Heart left ventricle (tissue), 13 donors: ENCODE data around the gene PUM1.

Source experiments
- CTCF ChIP-seq, 12 donors: fragments of 200-600 bp; sonication (generic) in 4 of 12; IDR thresholded peaks; one replicate each; pipeline versions ENCODE4 v1.5.0 to v1.8.0; 2018 to 2022; ENCODE audit warnings: antibody characterized with exemption in 12 of 12, mild to moderate bottlenecking in 5 of 12
- POLR2A ChIP-seq, 2 donors: fragments of 450-650 bp; IDR thresholded peaks; one replicate each; pipeline ENCODE4 v1.6.1; 2017; ENCODE audit warnings: antibody characterized with exemption in 2 of 2, mild to moderate bottlenecking in 2 of 2, moderate library complexity in 2 of 2
- donor health status: ischemic (EF 13 %, LVEDD 7.1; RV severe dilation, severe dysfunction).
- donor health status: DM: no; HTN: yes; CAD: no.
- donor health status: DM: no; HTN: no; CAD: no.
- donor health status: ischemic (EF 25% LVEDD 6.9; RV normal size, moderate dysfunction).
- donor health status: ischemic (EF 25% LVEDD 5.7; RV mildly dilated, moderate dysfunction).
- donor health status: ischemic (EF 35%, LVEDD 5.7; RV mildly dilated, moderate dysfunction).
- donor health status: nonischemic (EF 11% LVEDD 7.7; RV severe dilation, severe dysfunction).
- donor health status: DM: yes; HTN: yes; CAD: no.
- donor health status: PGD.
- donor health status: ischemic (EF 29% LVEDD 5.4; RV normal size, mild dysfunction).
- donor health status: nonischemic (EF 23%, LVEDD 6.1; RV moderate dilation, normal function).

GRCh38 chr1:31010086-31010989 is 55.2 kb downstream of the PUM1 start:
- TF ChIP-seq CTCF (IDR thresholded peaks at IDR 0.05) (no peak), POLR2A (IDR thresholded peaks at IDR 0.05) (no peak)
